ENCODE results near the gene TMEM82. TPM values are rescaled to one million over a fixed set of nuclear protein-coding genes. Genes with fewer than 3 reads are reported as not detected.

TMEM82 gene
- polyA plus RNA-seq, 1 donor: 15.6 TPM

DNA sequence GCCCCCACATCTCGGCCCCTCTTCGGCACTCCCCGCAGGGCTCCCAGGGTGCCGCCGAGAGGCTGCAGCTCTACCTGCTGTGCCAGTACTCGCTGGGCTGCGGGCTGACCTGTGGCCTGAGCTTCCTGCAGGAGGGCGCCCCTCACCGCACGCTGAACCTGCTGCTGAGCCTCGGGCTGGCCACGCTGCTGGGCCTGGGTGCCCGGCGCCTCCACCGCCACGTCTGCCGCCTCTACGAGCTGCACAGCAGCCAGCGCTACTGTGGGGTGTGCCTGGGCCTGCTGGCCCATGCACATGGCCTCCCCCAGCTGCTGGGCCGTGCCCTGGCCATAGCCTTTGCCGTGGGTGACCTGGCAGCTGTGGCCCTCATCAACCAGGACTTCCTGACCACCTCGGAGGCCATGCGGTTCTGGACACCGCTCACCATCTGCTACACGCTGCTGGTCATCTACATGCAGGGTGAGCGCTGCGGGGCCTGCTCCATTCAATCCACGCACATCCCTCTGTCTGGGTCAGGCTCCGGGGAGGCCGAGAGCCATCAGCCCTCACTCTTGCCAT, 1.9 kb downstream of the TMEM82 start:
- no peak for DNase-seq
- WGBS (ENCODE audit: insufficient coverage, low lambda C conversion rate): no CpG with 5 or more reads among the region's 30 CpGs
- Histone ChIP-seq H3K4me3 (ENCODE audit: low read length) (no peak overlapping the region), H3K9me3 (ENCODE audit: control insufficient read depth, low read depth, low read length) (peaks cover 3% of the 10 kb centered on the region), H3K27ac (ENCODE audit: low read length) (no peak overlapping the region), H3K4me1 (ENCODE audit: control insufficient read depth, insufficient read depth, low read length) (peaks cover 41% of the 10 kb centered on the region), H3K27me3 (ENCODE audit: control insufficient read depth, insufficient read depth, low read length) (no peaks in the 10 kb centered on the region), H3K36me3 (ENCODE audit: control insufficient read depth, insufficient read depth, low read length) (peaks cover 2% of the 10 kb centered on the region)

DNA sequence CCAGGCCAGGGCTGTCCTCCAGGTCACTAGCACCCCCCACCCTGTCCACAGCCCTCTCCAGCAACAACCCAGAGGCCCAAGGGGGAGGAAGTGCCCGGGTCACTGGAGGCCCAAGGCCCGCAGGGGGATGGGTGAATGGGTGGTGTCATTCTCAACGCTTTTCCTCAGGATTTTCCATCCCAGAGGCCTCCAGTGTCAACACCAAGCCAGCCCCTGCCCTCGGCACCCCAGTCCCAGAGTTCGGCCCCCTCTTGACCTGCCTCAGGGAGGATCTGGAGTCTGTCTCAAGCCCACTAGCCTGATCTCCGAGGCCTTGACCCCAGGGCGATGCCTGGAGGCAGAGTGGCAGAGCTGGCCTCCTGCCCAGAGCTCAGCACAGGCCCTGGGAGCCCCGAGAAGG, 5.1 kb downstream of the TMEM82 start:
- peaks cover 3% of the 10 kb centered on the region for H3K9me3 ChIP-seq (ENCODE audit: control insufficient read depth, low read depth, low read length)
- DNase-seq: peak in 1 of 2 donors; percentile 43
- H3K4me1 ChIP-seq (ENCODE audit: control insufficient read depth, insufficient read depth, low read length): peaks cover 38% of the 10 kb centered on the region
- H3K36me3 ChIP-seq (ENCODE audit: control insufficient read depth, insufficient read depth, low read length): no peaks in the 10 kb centered on the region
- no peak overlapping the region for H3K4me3 ChIP-seq (ENCODE audit: low read length)
- no peaks in the 10 kb centered on the region for H3K27me3 ChIP-seq (ENCODE audit: control insufficient read depth, insufficient read depth, low read length)
- no CpG with 5 or more reads among the region's 8 CpGs for WGBS (ENCODE audit: insufficient coverage, low lambda C conversion rate)
- H3K27ac ChIP-seq (ENCODE audit: low read length): no peak overlapping the region

DNA sequence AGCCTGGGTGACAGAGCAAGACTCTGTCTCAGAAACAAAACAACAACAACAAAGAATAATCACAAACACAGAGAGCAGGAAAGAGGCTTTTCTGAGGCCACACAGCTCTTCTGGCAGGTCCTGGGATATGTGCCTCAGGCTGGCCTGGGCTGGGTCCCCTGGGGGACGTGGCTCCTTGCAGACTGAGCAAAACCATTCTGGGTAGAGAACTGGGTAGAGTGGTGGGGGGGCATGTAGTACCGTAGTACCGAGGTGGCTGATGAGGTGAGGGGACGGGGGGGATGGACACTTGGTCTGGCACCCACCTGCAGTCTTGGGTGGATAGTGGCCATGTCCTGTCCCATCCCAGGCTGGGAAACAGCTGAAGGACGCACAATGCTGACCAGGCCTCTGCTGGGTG, 6.0 kb downstream of the TMEM82 start:
- WGBS (ENCODE audit: insufficient coverage, low lambda C conversion rate): no CpG with 5 or more reads among the region's 5 CpGs
- no peak overlapping the region for H3K4me3 ChIP-seq (ENCODE audit: low read length)
- DNase-seq: no peak

DNA sequence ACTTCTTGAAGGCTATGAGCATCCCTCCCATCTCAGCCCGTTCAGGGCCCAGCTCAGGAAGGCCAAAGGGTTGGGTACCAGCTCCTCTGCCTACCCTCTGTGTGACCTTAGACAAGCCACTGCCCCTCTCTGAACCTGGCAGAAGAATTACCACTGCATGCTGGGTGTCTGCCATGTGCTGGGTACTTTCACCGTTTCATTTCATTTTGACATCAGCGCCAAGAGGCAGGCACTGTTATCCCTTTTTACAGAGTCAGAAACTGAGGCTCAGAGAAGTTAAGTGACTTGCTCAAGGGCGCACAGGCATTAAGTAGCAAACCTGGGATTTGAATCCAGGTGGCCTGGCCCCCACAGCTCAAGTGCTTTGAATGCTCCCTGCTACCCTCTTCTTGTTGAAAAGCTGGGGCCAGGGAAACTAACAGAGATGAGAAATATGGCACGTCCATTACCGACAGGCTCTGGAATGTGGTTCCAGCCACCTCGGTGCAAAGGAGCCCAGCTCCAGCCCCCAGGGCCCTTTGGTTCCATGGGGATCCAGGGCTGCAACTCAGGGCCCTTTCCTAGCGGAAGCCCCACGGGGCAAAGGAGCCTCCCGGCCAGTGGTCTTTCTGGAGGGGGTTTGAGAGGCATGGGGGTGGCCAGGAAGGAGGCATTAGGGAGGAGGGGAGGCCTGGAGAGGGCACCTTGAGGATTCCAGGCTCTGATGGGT, 6.5 kb downstream of the TMEM82 start:
- WGBS (ENCODE audit: insufficient coverage, low lambda C conversion rate): no CpG with 5 or more reads among the region's 10 CpGs
- Histone ChIP-seq H3K36me3 (ENCODE audit: control insufficient read depth, insufficient read depth, low read length) (no peaks in the 10 kb centered on the region), H3K27ac (ENCODE audit: low read length) (no peak overlapping the region), H3K4me3 (ENCODE audit: low read length) (no peak overlapping the region), H3K9me3 (ENCODE audit: control insufficient read depth, low read depth, low read length) (no peaks in the 10 kb centered on the region), H3K27me3 (ENCODE audit: control insufficient read depth, insufficient read depth, low read length) (no peaks in the 10 kb centered on the region), H3K4me1 (ENCODE audit: control insufficient read depth, insufficient read depth, low read length) (peaks cover 29% of the 10 kb centered on the region)
- no peak for DNase-seq

More for the DNA sequence above, 6.0 kb downstream of the TMEM82 start:
- no peak overlapping the region for H3K27ac ChIP-seq (ENCODE audit: low read length)
- no peaks in the 10 kb centered on the region for H3K9me3 ChIP-seq (ENCODE audit: control insufficient read depth, low read depth, low read length)
- H3K4me1 ChIP-seq (ENCODE audit: control insufficient read depth, insufficient read depth, low read length): peaks cover 29% of the 10 kb centered on the region
- H3K27me3 ChIP-seq (ENCODE audit: control insufficient read depth, insufficient read depth, low read length): no peaks in the 10 kb centered on the region
- no peaks in the 10 kb centered on the region for H3K36me3 ChIP-seq (ENCODE audit: control insufficient read depth, insufficient read depth, low read length)

DNA sequence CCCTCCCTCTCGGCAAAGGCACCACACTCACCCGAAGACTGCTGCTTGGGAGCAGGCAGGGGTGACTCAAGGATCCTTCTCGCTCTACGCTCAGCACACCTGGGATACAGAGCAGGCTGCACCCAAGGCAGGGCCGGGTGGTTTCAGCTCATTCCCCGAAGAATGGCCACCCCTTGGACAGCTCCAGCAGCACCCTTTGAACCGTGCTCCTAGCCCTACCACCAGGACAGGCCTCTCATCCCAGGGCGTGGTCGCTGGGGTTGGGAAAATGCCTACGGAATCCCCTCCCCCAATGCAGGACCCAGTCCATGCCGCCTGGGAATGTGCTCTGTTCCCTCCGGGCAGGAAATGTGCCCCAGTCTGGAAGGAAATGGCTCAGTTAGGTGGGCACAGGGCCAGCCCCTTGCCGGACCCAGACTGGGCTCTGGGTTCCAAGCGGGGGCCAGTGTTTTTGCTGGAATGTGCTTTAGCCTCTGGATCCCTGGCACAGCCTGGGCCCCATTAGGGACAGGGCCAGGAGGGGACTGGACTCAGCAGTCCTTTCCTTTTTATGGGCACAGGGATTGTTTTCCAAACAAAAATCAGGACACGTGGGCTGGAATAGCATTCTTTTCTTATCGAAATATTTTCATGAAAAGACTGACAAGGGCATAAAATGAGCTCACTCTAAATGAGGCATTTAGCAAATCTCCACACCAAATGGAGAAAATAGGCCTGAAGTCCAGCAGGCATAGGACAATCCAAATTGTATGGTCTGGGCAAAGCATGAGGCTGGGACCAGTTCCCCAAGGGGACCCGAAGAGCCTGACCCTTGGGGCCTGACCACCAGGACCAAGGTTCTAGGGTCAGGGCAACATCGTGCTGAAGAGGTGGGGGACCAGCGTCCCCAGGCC, 7.3 kb downstream of the TMEM82 start:
- no peak overlapping the region for H3K27ac ChIP-seq (ENCODE audit: low read length)
- peak in 1 of 2 donors; percentile 50 for DNase-seq
- no peak overlapping the region for H3K4me3 ChIP-seq (ENCODE audit: low read length)
- WGBS (ENCODE audit: insufficient coverage, low lambda C conversion rate): no CpG with 5 or more reads among the region's 19 CpGs
- H3K9me3 ChIP-seq (ENCODE audit: control insufficient read depth, low read depth, low read length): no peaks in the 10 kb centered on the region
- H3K27me3 ChIP-seq (ENCODE audit: control insufficient read depth, insufficient read depth, low read length): no peaks in the 10 kb centered on the region
- H3K36me3 ChIP-seq (ENCODE audit: control insufficient read depth, insufficient read depth, low read length): no peaks in the 10 kb centered on the region
- peaks cover 29% of the 10 kb centered on the region for H3K4me1 ChIP-seq (ENCODE audit: control insufficient read depth, insufficient read depth, low read length)

DNA sequence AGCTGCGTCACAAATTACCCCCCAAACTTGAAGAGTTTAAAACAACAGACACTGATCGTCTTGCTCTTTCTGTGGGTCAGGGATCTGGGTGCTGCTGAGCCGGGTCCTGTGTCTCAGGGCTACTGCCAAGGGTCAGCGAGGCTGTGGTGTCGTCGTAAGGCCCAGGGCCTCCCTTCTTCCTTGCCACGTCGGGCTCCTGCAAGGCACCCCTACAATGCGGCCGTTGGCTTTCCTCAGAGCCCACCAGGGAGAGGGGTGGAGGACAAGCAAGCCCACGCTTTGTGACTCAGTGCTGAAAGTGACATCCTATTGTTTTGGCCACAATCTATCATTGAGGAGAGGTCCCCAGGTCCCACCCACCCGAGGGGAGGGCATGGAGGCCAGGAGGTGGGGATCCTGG, 8.6 kb downstream of the TMEM82 start:
- no peak for DNase-seq
- H3K4me1 ChIP-seq (ENCODE audit: control insufficient read depth, insufficient read depth, low read length): peaks cover 37% of the 10 kb centered on the region
- H3K36me3 ChIP-seq (ENCODE audit: control insufficient read depth, insufficient read depth, low read length): no peaks in the 10 kb centered on the region
- H3K27me3 ChIP-seq (ENCODE audit: control insufficient read depth, insufficient read depth, low read length): no peaks in the 10 kb centered on the region
- no peaks in the 10 kb centered on the region for H3K9me3 ChIP-seq (ENCODE audit: control insufficient read depth, low read depth, low read length)
- WGBS (ENCODE audit: insufficient coverage, low lambda C conversion rate): no CpG with 5 or more reads among the region's 12 CpGs
- H3K4me3 ChIP-seq (ENCODE audit: low read length): no peak overlapping the region
- no peak overlapping the region for H3K27ac ChIP-seq (ENCODE audit: low read length)

DNA sequence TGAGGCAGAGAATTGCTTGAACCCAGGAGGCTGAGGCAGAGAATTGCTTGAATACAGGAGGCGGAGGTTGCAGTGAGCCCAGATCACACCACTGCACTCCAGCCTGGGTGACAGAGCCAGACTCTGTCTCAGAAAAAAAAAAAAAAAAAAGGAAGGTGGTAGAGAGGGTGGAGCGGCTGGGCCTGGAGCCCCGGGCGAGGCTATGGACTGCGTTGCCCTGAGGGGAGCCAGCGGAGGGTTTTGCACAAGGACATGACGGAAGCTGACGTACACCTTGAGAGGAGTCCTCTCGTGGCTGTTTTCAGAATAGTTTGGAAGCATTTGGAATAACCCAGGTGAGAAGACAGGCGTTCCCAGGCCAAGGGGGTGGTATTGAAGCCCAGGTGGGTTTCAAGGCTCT, 9.4 kb downstream of the TMEM82 start:
- Histone ChIP-seq H3K4me3 (ENCODE audit: low read length) (no peak overlapping the region), H3K27me3 (ENCODE audit: control insufficient read depth, insufficient read depth, low read length) (no peaks in the 10 kb centered on the region), H3K9me3 (ENCODE audit: control insufficient read depth, low read depth, low read length) (no peaks in the 10 kb centered on the region), H3K36me3 (ENCODE audit: control insufficient read depth, insufficient read depth, low read length) (no peaks in the 10 kb centered on the region), H3K4me1 (ENCODE audit: control insufficient read depth, insufficient read depth, low read length) (peaks cover 44% of the 10 kb centered on the region), H3K27ac (ENCODE audit: low read length) (no peak overlapping the region)
- DNase-seq: no peak
- no CpG with 5 or more reads among the region's 10 CpGs for WGBS (ENCODE audit: insufficient coverage, low lambda C conversion rate)

DNA sequence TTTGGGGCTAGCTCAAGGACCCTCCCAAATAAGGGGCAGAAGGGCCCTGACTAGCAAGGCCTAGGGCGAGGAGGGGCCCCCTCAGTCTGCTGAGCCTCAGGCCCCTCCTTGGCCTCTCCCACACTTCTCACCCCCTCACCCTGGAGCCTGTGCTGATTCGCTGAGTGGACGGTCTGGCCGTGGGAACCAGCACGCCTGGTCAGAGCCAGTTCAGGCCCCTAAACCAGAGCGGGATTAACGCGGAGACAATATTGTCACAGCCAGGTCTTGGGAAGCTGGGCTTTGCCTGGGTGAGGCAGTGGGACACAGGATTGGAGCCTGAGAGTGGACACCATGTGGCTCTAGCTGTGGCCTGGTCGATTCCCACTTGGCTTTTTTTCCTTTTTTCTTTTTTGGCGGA, 11.5 kb downstream of the TMEM82 start:
- Histone ChIP-seq H3K9me3 (ENCODE audit: control insufficient read depth, low read depth, low read length) (no peaks in the 10 kb centered on the region), H3K36me3 (ENCODE audit: control insufficient read depth, insufficient read depth, low read length) (no peaks in the 10 kb centered on the region), H3K27ac (ENCODE audit: low read length) (no peak overlapping the region), H3K4me3 (ENCODE audit: low read length) (no peak overlapping the region), H3K4me1 (ENCODE audit: control insufficient read depth, insufficient read depth, low read length) (peaks cover 46% of the 10 kb centered on the region), H3K27me3 (ENCODE audit: control insufficient read depth, insufficient read depth, low read length) (no peaks in the 10 kb centered on the region)
- WGBS (ENCODE audit: insufficient coverage, low lambda C conversion rate): no CpG with 5 or more reads among the region's 10 CpGs
- peak in 1 of 2 donors; percentile 1 for DNase-seq

DNA sequence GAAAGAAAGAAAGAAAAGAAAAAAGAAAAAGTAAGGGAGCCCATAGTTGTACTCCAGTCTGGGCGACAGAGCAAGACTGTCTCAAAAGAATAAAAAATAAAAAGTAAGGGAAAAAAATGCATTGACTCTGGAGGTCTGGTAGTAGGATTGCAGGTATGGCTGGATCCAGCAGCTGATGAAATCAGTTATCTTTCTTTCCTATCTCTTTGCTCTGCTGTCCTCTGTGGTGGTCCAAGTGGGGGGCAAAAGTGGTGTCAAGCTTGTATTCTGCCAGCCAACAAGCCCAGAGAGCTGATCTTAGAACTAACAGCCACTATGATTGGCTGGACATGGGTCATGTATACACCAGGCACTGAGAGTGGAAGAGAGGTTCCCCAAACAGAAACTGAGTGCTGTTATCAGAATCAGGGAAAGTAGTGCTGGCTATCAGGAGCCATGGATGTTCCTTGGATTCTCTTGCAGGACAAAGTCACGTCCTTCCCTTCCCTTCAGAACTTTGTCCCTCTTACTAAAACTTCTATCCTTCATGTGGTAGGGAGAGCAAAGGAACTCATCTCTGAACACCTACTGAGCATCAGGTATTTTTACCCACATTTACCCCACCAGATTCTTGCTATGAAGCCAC, 12.8 kb downstream of the TMEM82 start:
- peaks cover 37% of the 10 kb centered on the region for H3K4me1 ChIP-seq (ENCODE audit: control insufficient read depth, insufficient read depth, low read length)
- H3K36me3 ChIP-seq (ENCODE audit: control insufficient read depth, insufficient read depth, low read length): no peaks in the 10 kb centered on the region
- peak in 1 of 2 donors; percentile 62 for DNase-seq
- no peak overlapping the region for H3K27ac ChIP-seq (ENCODE audit: low read length)
- no peaks in the 10 kb centered on the region for H3K27me3 ChIP-seq (ENCODE audit: control insufficient read depth, insufficient read depth, low read length)
- WGBS (ENCODE audit: insufficient coverage, low lambda C conversion rate): 100% methylated on average over 1 of the region's 2 CpGs
- no peak overlapping the region for H3K4me3 ChIP-seq (ENCODE audit: low read length)
- no peaks in the 10 kb centered on the region for H3K9me3 ChIP-seq (ENCODE audit: control insufficient read depth, low read depth, low read length)

DNA sequence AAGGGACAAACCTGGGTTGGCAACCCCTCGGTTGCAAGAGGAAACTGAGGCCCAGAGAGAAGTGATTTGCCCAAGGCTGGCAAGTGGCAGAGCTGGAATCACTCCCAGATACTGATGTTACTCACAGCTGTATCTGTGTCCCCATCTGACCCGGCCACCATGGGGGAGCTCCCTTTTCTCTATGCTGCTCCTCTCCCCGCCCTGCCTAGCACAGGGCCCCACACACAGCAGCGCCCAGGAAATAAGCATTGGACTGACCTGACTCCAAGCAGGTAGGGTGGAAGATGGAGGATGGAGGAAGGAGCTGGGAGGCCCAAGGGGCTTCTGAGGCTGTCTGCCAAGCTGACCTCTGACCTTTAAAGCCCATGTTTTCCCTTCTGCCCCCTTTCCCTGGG, 13.3 kb downstream of the TMEM82 start:
- WGBS (ENCODE audit: insufficient coverage, low lambda C conversion rate): no CpG with 5 or more reads among the region's 4 CpGs
- no peaks in the 10 kb centered on the region for H3K36me3 ChIP-seq (ENCODE audit: control insufficient read depth, insufficient read depth, low read length)
- H3K9me3 ChIP-seq (ENCODE audit: control insufficient read depth, low read depth, low read length): no peaks in the 10 kb centered on the region
- H3K27me3 ChIP-seq (ENCODE audit: control insufficient read depth, insufficient read depth, low read length): no peaks in the 10 kb centered on the region
- no peak overlapping the region for H3K4me3 ChIP-seq (ENCODE audit: low read length)
- H3K27ac ChIP-seq (ENCODE audit: low read length): no peak overlapping the region
- peaks cover 37% of the 10 kb centered on the region for H3K4me1 ChIP-seq (ENCODE audit: control insufficient read depth, insufficient read depth, low read length)
- peak in 1 of 2 donors; percentile 45 for DNase-seq
